H1 (cell line): ENCODE results near the gene NDUFB11. TPM values are rescaled to one million over a fixed set of nuclear protein-coding genes. Genes with fewer than 3 reads are reported as not detected.

Experiments
- CTCF ChIA-PET: fragments of 300-600 bp; sonication (Branson Sonifier 250); formaldehyde crosslinking; loops from one replicate; lab custom pipeline; 2021; ENCODE audit not compliant: partially characterized antibody; lab: Charles Lee
- POLR2A ChIA-PET: fragments of 300-600 bp; sonication (Branson Sonifier 250); formaldehyde crosslinking; loops from one replicate; lab custom pipeline; 2021; ENCODE audit warnings: inconsistent platforms; ENCODE audit not compliant: partially characterized antibody; lab: Charles Lee
- DNase-seq, 2 experiments: peaks; one replicate each; pipeline versions ENCODE4 v3.0.0 to v3.0.0-alpha.2; 2010 to 2022; ENCODE audit warnings: low spot score in 2 of 2, low read depth in 1 of 2, mixed read lengths in 1 of 2
- FAIRE-seq: peaks from 2 replicates; lab custom pipeline; 2011; peaks lifted over from hg19 to GRCh38; lab: Jason Lieb, UNC
- H2AFZ ChIP-seq: 2 replicates; pipeline ENCODE4 v1.8.1; 2012; ENCODE audit warnings: low read length, inconsistent platforms
- H2AK5ac ChIP-seq: 2 replicates; pipeline ENCODE4 v1.6.1; 2013; ENCODE audit warnings: low read depth, low read length
- H2BK120ac ChIP-seq: replicated peaks from 2 replicates; pipeline ENCODE3; 2013; ENCODE audit warnings: low read depth, low read length, inconsistent platforms
- H2BK12ac ChIP-seq: 2 replicates; pipeline ENCODE4 v1.6.1; 2013; ENCODE audit warnings: low read depth, low read length
- H2BK15ac ChIP-seq: 2 replicates; pipeline ENCODE4 v1.6.1; 2013; ENCODE audit warnings: low read length
- H2BK20ac ChIP-seq: 2 replicates; pipeline ENCODE4 v1.6.1; 2013; ENCODE audit warnings: low read length
- H2BK5ac ChIP-seq: 2 replicates; pipeline ENCODE4 v1.6.1; 2013; ENCODE audit warnings: low read depth, low read length
- H3K14ac ChIP-seq: 2 replicates; pipeline ENCODE4 v1.6.1; 2013; ENCODE audit warnings: inconsistent platforms; ENCODE audit not compliant: insufficient read length
- H3K18ac ChIP-seq: 2 replicates; pipeline ENCODE4 v1.6.1; 2013; ENCODE audit warnings: low read length; ENCODE audit errors: extremely low read depth
- H3K23ac ChIP-seq: 2 replicates; pipeline ENCODE4 v1.6.1; 2013; ENCODE audit warnings: inconsistent platforms; ENCODE audit not compliant: insufficient read length
- H3K23me2 ChIP-seq: 2 replicates; pipeline ENCODE4 v1.6.1; 2013; ENCODE audit warnings: low read depth, low read length
- H3K27ac ChIP-seq: 2 replicates; pipeline ENCODE4 v1.6.1; 2011; ENCODE audit warnings: low read depth, low read length, inconsistent platforms
- H3K27me3 ChIP-seq, 4 experiments: replicated peaks in 1 of 4; 1 replicate in 1 of 4; 2 replicates in 3 of 4; pipeline versions ENCODE4 v1.6.1 to v1.8.1; 2011 to 2013; ENCODE audit warnings: low read length in 3 of 4, mild to moderate bottlenecking in 3 of 4, inconsistent platforms in 2 of 4, mixed read lengths in 2 of 4, moderate library complexity in 1 of 4; ENCODE audit not compliant: control insufficient read depth in 3 of 4, insufficient read depth in 3 of 4; ENCODE audit errors: extremely low read depth in 1 of 4
- H3K36me3 ChIP-seq, 4 experiments: 2 replicates each; pipeline versions ENCODE4 v1.6.1 to v1.8.1; 2011 to 2013; ENCODE audit warnings: mild to moderate bottlenecking in 4 of 4, low read length in 3 of 4, moderate library complexity in 2 of 4, control low read depth in 1 of 4, inconsistent platforms in 1 of 4; ENCODE audit not compliant: insufficient read depth in 4 of 4, control insufficient read depth in 2 of 4
- H3K4ac ChIP-seq: replicated peaks from 2 replicates; pipeline ENCODE3; 2013; ENCODE audit warnings: low read length, low read depth, mixed read lengths, inconsistent platforms; ENCODE audit not compliant: insufficient read length
- H3K4me1 ChIP-seq, 4 experiments: replicated peaks in 1 of 4; 1 replicate in 1 of 4; 2 replicates in 3 of 4; pipeline versions ENCODE4 v1.6.1 to v1.8.1; 2011 to 2013; ENCODE audit warnings: low read length in 3 of 4, inconsistent platforms in 2 of 4, mixed read lengths in 1 of 4; ENCODE audit not compliant: insufficient read depth in 4 of 4, control insufficient read depth in 3 of 4
- H3K4me2 ChIP-seq, 2 experiments: 2 replicates each; pipeline versions ENCODE4 v1.6.1 to v1.8.1; 2011 to 2013; ENCODE audit warnings: low read depth in 2 of 2, low read length in 2 of 2, control low read depth in 1 of 2, inconsistent platforms in 1 of 2, mild to moderate bottlenecking in 1 of 2; ENCODE audit not compliant: insufficient read depth in 1 of 2
- H3K4me3 ChIP-seq, 4 experiments: fragments of 200-600, 300-600 bp in 1 of 4; sonication (generic), shearing (Covaris generic), sonication (Bioruptor Twin) in 1 of 4; 2 replicates each; pipeline versions ENCODE4 v1.5.1 to v1.8.1; 2011 to 2016; ENCODE audit warnings: low read length in 4 of 4, low read depth in 3 of 4, control low read depth in 2 of 4, inconsistent platforms in 2 of 4, mild to moderate bottlenecking in 2 of 4, mixed read lengths in 1 of 4, moderate library complexity in 1 of 4; ENCODE audit not compliant: insufficient read depth in 2 of 4; ENCODE audit errors: extremely low read depth in 1 of 4
- H3K56ac ChIP-seq: replicated peaks from 2 replicates; pipeline ENCODE3; 2013; ENCODE audit warnings: low read depth, mild to moderate bottlenecking, mixed read lengths, low read length, inconsistent platforms; ENCODE audit not compliant: insufficient read length
- H3K79me1 ChIP-seq: 2 replicates; pipeline ENCODE4 v1.6.1; 2013; ENCODE audit warnings: low read depth, low read length, control low read depth
- H3K79me2 ChIP-seq, 2 experiments: 2 replicates each; pipeline versions ENCODE4 v1.6.1 to v1.8.1; 2012 to 2013; ENCODE audit warnings: low read length in 2 of 2, mild to moderate bottlenecking in 2 of 2, inconsistent platforms in 1 of 2; ENCODE audit not compliant: insufficient read depth in 2 of 2, control insufficient read depth in 1 of 2
- H3K9ac ChIP-seq, 4 experiments: replicated peaks in 1 of 4; 1 replicate in 1 of 4; 2 replicates in 3 of 4; pipeline versions ENCODE4 v1.6.1 to v1.8.1; 2011 to 2013; ENCODE audit warnings: low read depth in 3 of 4, low read length in 3 of 4, control low read depth in 2 of 4, mild to moderate bottlenecking in 2 of 4, moderate library complexity in 2 of 4, inconsistent platforms in 1 of 4; ENCODE audit errors: extremely low read depth in 1 of 4
- H3K9me3 ChIP-seq, 2 experiments: 2 replicates each; pipeline versions ENCODE4 v1.6.1 to v1.8.1; 2012 to 2013; ENCODE audit warnings: mild to moderate bottlenecking in 2 of 2, moderate library complexity in 2 of 2, control low read depth in 1 of 2, inconsistent platforms in 1 of 2, low read depth in 1 of 2, low read length in 1 of 2, mixed read lengths in 1 of 2; ENCODE audit not compliant: insufficient read depth in 2 of 2
- H4K20me1 ChIP-seq, 2 experiments: replicated peaks in 1 of 2; 2 replicates each; pipeline versions ENCODE3 to v1.8.1; 2011 to 2013; ENCODE audit warnings: inconsistent platforms in 2 of 2, low read length in 2 of 2, mild to moderate bottlenecking in 1 of 2; ENCODE audit not compliant: insufficient read depth in 2 of 2, control insufficient read depth in 1 of 2
- H4K5ac ChIP-seq: 2 replicates; pipeline ENCODE4 v1.6.1; 2013; ENCODE audit warnings: low read length, low read depth, mixed read lengths, inconsistent platforms; ENCODE audit not compliant: insufficient read length
- H4K8ac ChIP-seq: 2 replicates; pipeline ENCODE4 v1.8.0; 2013; ENCODE audit warnings: mild to moderate bottlenecking, moderate library complexity, low read length, inconsistent platforms; ENCODE audit not compliant: insufficient read depth; ENCODE audit errors: extremely low read depth
- H4K91ac ChIP-seq: replicated peaks from 2 replicates; pipeline ENCODE3; 2013; ENCODE audit warnings: low read length, mixed read lengths, inconsistent platforms; ENCODE audit not compliant: insufficient read length
- JUND ChIP-seq: IDR thresholded peaks from 2 replicates; pipeline ENCODE4 v1.6.1; 2011; ENCODE audit warnings: mild to moderate bottlenecking, improper control_type of control experiment, low read length
- PHF8 ChIP-seq: fragments of 200-600 bp; sonication (generic); conservative IDR thresholded peaks from 2 replicates; pipeline ENCODE4 v1.7.1; 2012; ENCODE audit warnings: low read depth, mild to moderate bottlenecking, inconsistent platforms, low read length, moderate library complexity
- WGBS, 2 experiments: shearing (Covaris generic) in 1 of 2; methylation state at CpG; one replicate each; pipeline versions ENCODE4 v1.1.6 to v1.1.7; 2013 to 2015; ENCODE audit warnings: low lambda C conversion rate in 2 of 2, mixed read lengths in 2 of 2, inconsistent platforms in 1 of 2, low coverage in 1 of 2, missing lambda C conversion rate in 1 of 2; ENCODE audit not compliant: insufficient replicate concordance in 2 of 2, insufficient coverage in 1 of 2, insufficient read length in 1 of 2; ENCODE audit errors: extremely low coverage in 1 of 2, missing lambda C conversion rate in 1 of 2; 5-methylcytosine and 5-hydroxymethylcytosine counted together
- polyA plus RNA-seq, 7 experiments: library from polyadenylated mRNA; depleted of rRNA in 3 of 7; stranded (reverse) in 5 of 7; unstranded in 2 of 7; fragments of >200 nt in 5 of 7; fragments of 200-250 nt in 2 of 7; gene quantifications; 1 replicate in 5 of 7; 2 replicates in 1 of 7; 4 replicates in 1 of 7; pipeline versions ENCODE4 v1.2.1 to v1.2.3, GENCODE V29; 2011 to 2013; ENCODE audit warnings: missing spikeins in 2 of 7, mixed read lengths in 2 of 7
- total RNA-seq: library from RNA; stranded (reverse); fragmentation: NEBNext Ultra II Directional; extraction: Animal tissue kit (Norgen Biotek cat#: 25700); gene quantifications from 2 replicates; pipeline ENCODE4 v1.2.1, GENCODE V29; 2021

The NDUFB11 gene
- total and polyA plus RNA-seq, 2 of the 8 experiments (the other 6 are each of a cell fraction or from before 2014, with no cell fraction given): 120 to 131 TPM

DNA sequence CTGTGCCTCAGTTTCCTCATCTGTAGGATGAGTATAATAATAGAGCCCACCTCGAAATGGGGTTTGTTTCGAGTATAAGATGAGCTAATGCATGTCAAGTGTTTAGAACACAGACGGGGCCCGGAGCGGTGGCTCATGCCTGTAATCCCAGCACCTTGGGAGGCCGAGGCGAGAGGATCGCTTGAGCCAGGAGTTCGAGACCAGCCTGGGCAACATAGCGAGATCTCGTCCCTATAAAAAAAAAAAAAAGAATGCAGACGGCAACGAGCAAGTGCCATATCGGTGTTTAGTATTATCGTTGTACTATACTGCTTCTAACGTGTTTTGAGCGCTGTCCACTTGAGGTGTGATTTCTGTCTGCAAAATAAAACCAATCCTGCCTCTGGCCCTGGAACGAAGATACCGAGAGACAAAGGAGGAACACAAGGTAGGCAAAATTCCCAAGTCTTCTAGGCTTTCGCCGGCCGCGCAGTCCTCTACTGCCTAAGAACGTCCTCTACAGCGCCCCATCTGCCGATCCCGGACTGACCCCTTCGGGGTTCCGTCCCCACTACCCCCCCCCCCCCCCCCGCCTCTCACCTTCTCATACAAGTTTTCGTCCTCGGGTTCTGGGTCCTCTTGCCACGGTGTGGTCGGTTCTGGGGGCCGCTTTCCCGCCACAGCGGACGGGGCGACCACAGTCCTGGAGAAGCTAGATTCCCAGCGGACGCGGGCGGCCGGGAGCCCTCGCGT, 442 bp downstream of the NDUFB11 start:
- Histone ChIP-seq H3K23me2 (peaks cover 9% of the 10 kb centered on the region; the same call in 1 of the 2 replicates), H4K91ac (no peak overlapping the region), H3K79me2 (peaks cover 19 to 51% of the 10 kb centered on the region in 2 experiments), H2BK20ac (no peak overlapping the region), H3K36me3 (peaks cover 0 to 10% (median 4%) of the 10 kb centered on the region in 4 experiments; a peak in 4 of 8 replicates), H3K79me1 (peaks cover 2% of the 10 kb centered on the region; the same call in 1 of the 2 replicates), H2AFZ (no peak overlapping the region), H2BK15ac (no peak overlapping the region), H2AK5ac (0 out of 2 replicates have a peak overlapping the region, but pooled peaks have one; percentile 39), H3K4me3 (peak overlapping the region; percentile 74 to 97 (median 84)), H3K9ac (peak overlapping the region; percentile 60 to 95 (median 80)), H2BK120ac (no peak overlapping the region), H2BK5ac (peak overlapping the region; percentile 66; the same call in 1 of the 2 replicates), H3K27ac (peak overlapping the region; percentile 80; the same call in 1 of the 2 replicates), H2BK12ac (no peak overlapping the region; the same call in 1 of the 2 replicates), H3K23ac (no peak overlapping the region), H4K5ac (no peak overlapping the region), H3K4ac (no peak overlapping the region), H4K8ac (peak overlapping the region; percentile 9; the same call in 1 of the 2 replicates), H3K18ac (peak overlapping the region; percentile 48; the same call in 1 of the 2 replicates), H3K4me2 (peak overlapping the region; percentile 65 to 92), H4K20me1 (peaks cover 11 to 13% of the 10 kb centered on the region in 2 experiments)
- ChIA-PET POLR2A (interaction anchor here (0.6 to 3.9 kb wide), 10 partner anchors 9 to 854 kb away, joined by 3 to 28 read pairs (median 4); partner anchors contain the start of gene RGN), CTCF (interaction anchor here (0.7 to 1.6 kb wide), 6 partner anchors 7 to 86 kb away, joined by 3 to 4 read pairs (median 4); no protein-coding TSS in a partner anchor)
- peak; percentile 84 for FAIRE-seq
- no peak for DNase-seq
- WGBS, 2 experiments: 20% methylated on average over 16 of the region's 46 CpGs; no CpG with 5 or more reads in 1 of the 2 experiments
- TF ChIP-seq JUND: no peak
- TF ChIP-seq PHF8: 0 out of 2 replicates have a peak, but pooled peaks have one; percentile 59
- TF ChIP-seq, all 59 proteins: peak for 1
- Histone ChIP-seq H3K56ac (no peak overlapping the region), H3K9me3 (no peaks in the 10 kb centered on the region), H3K14ac (no peak overlapping the region), H3K27me3 (no peaks in the 10 kb centered on the region), H3K4me1 (peaks cover 0 to 6% (median 2%) of the 10 kb centered on the region in 4 experiments; a peak in 4 of 7 replicates)
